GM12878 (cell line): Measurements from ENCODE around the gene KPTN. TPM values are rescaled to one million over a fixed set of nuclear protein-coding genes. Genes with fewer than 3 reads are reported as not detected.

Experiments used
- ATF7 ChIP-seq: fragments of 450-650 bp; IDR thresholded peaks from 2 replicates; pipeline ENCODE4 v1.6.1; 2016; ENCODE audit warnings: low read depth, mild to moderate bottlenecking
- CEBPB ChIP-seq, 2 experiments: fragments of 150-350 bp in 1 of 2; IDR thresholded peaks; 2 replicates each; pipeline ENCODE4 v1.6.1; 2012 to 2014; ENCODE audit warnings: low read depth in 2 of 2, low read length in 2 of 2, borderline replicate concordance in 1 of 2, inconsistent platforms in 1 of 2
- FOXK2 ChIP-seq: fragments of 450-650 bp; IDR thresholded peaks from 2 replicates; pipeline ENCODE4 v1.6.1; 2017; ENCODE audit warnings: mild to moderate bottlenecking, moderate library complexity
- KAT2A ChIP-seq: conservative IDR thresholded peaks from 2 replicates; pipeline ENCODE4 v1.6.1; 2011; ENCODE audit warnings: low read depth, low read length; ENCODE audit not compliant: control insufficient read depth
- MTA3 ChIP-seq: IDR thresholded peaks from 2 replicates; pipeline ENCODE4 v1.6.1; 2012; ENCODE audit warnings: low read length, inconsistent platforms, borderline replicate concordance
- POLR2AphosphoS5 ChIP-seq: IDR thresholded peaks from 2 replicates; pipeline ENCODE4 v1.6.1; 2011; ENCODE audit warnings: mild to moderate bottlenecking, low read length, inconsistent platforms
- TAF1 ChIP-seq: IDR thresholded peaks from 2 replicates; pipeline ENCODE4 v1.6.1; 2011; ENCODE audit warnings: mild to moderate bottlenecking, low read depth, low read length, borderline replicate concordance
- TCF7 ChIP-seq: IDR thresholded peaks from 2 replicates; pipeline ENCODE4 v1.6.1; 2014; ENCODE audit warnings: antibody characterized with exemption, borderline replicate concordance
- ZZZ3 ChIP-seq: IDR thresholded peaks from 2 replicates; pipeline ENCODE4 v1.6.1; 2011; ENCODE audit warnings: low read depth; ENCODE audit not compliant: control insufficient read depth, insufficient read length
- polyA plus RNA-seq, 11 experiments: library from polyadenylated mRNA; depleted of rRNA in 4 of 11; unstranded in 6 of 11; stranded (reverse) in 5 of 11; fragments of >200 nt; fragmentation: Nextera tagmentation in 4 of 11; fragmentation: Illumina TruSeq in 1 of 11; extraction: Ambion mirVana in 4 of 11; extraction: Trizol in 1 of 11; gene quantifications; 1 replicate in 1 of 11; 2 replicates in 10 of 11; pipeline versions ENCODE4 v1.2.1 to v1.2.3, GENCODE V29; 2011 to 2016; ENCODE audit warnings: inconsistent platforms in 2 of 11, missing spikeins in 2 of 11, low read depth in 1 of 11
- total RNA-seq, 4 experiments: library from RNA; depleted of rRNA in 3 of 4; stranded (reverse); fragments of >200 nt in 3 of 4; fragmentation: Illumina TruSeq in 1 of 4; extraction: Trizol in 1 of 4; gene quantifications; 2 replicates each; pipeline versions ENCODE4 v1.2.1 to v1.2.3, GENCODE V29; 2013 to 2021
- TF ChIP-seq, protein P1 (sequence below): fragments of 450-650 bp; formaldehyde crosslinking; IDR thresholded peaks from 2 replicates; pipeline ENCODE4 v1.4.0; 2022; ENCODE audit warnings: mild to moderate bottlenecking, moderate library complexity
- TF ChIP-seq, protein P2 (sequence below): fragments of 450-650 bp; conservative IDR thresholded peaks from 2 replicates; pipeline ENCODE4 v1.6.1; 2017; ENCODE audit warnings: mild to moderate bottlenecking, moderate library complexity
- TF ChIP-seq, protein P3 (sequence below): fragments of 450-650 bp; IDR thresholded peaks from 2 replicates; pipeline ENCODE4 v1.6.1; 2017; ENCODE audit warnings: mild to moderate bottlenecking, low read depth, inconsistent platforms; ENCODE audit not compliant: poor library complexity, severe bottlenecking
- TF ChIP-seq, protein P4 (sequence below): fragments of 450-650 bp; IDR thresholded peaks from 2 replicates; pipeline ENCODE4 v1.6.1; 2016; ENCODE audit warnings: mild to moderate bottlenecking, moderate library complexity, borderline replicate concordance
- TF ChIP-seq, protein P5 (sequence below): fragments of 450-650 bp; IDR thresholded peaks from 2 replicates; pipeline ENCODE4 v1.6.1; 2017; ENCODE audit warnings: borderline replicate concordance
- TF ChIP-seq, protein P6 (sequence below): fragments of 150-350 bp; IDR thresholded peaks from 2 replicates; pipeline ENCODE4 v1.6.1; 2014; ENCODE audit warnings: mild to moderate bottlenecking, low read depth, low read length

Gene KPTN
- total and polyA plus RNA-seq, 10 of the 15 experiments (the other 5 are each of a cell fraction or from before 2014, with no cell fraction given) = 0.60 to 10.1 (median 6.0) TPM

DNA sequence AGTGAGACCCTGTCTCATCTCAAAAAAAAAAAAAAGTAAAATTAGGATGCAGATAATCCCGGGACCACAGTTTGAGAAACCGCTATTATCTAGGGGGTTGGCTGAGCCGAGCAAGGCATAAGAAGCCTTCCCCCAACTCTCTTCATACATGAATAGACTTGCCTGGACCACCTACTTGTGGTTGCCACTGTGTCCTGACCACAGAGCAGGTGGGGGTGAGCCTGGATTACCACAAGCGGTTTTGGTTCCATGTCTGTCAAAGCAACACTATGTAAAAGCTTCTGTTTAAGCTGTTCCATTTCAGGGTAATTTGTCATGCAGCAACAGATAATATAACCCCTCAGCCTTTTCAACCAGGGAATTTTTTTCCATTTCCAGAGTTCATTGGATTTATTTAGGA lies 34.1 kb upstream of the KPTN start (continued):
- TF ChIP-seq TAF1 (no peak), MTA3 (peak; percentile 97; the same call in 1 of the 2 replicates), ATF7 (peak; percentile 71), FOXK2 (no peak), ZZZ3 (no peak), POLR2AphosphoS5 (no peak), TCF7 (no peak), CEBPB (IDR thresholded peaks at IDR 0.05; ENCODE audit: borderline replicate concordance in 1 of 2, low read depth in 2 of 2, low read length in 2 of 2) (no peak), KAT2A (no peak)
- TF ChIP-seq, protein P1, sequence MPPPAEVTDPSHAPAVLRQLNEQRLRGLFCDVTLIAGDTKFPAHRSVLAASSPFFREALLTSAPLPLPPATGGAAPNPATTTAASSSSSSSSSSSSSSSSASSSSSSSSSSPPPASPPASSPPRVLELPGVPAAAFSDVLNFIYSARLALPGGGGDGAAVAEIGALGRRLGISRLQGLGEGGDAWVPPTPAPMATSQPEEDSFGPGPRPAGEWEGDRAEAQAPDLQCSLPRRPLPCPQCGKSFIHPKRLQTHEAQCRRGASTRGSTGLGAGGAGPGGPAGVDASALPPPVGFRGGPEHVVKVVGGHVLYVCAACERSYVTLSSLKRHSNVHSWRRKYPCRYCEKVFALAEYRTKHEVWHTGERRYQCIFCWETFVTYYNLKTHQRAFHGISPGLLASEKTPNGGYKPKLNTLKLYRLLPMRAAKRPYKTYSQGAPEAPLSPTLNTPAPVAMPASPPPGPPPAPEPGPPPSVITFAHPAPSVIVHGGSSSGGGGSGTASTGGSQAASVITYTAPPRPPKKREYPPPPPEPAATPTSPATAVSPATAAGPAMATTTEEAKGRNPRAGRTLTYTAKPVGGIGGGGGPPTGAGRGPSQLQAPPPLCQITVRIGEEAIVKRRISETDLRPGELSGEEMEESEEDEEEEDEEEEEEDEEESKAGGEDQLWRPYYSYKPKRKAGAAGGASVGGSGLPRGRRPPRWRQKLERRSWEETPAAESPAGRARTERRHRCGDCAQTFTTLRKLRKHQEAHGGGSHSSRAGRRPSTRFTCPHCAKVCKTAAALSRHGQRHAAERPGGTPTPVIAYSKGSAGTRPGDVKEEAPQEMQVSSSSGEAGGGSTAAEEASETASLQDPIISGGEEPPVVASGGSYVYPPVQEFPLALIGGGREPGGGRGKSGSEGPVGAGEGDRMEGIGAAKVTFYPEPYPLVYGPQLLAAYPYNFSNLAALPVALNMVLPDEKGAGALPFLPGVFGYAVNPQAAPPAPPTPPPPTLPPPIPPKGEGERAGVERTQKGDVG (CRISPR knock-in tag) = no peak
- TF ChIP-seq, protein P2, sequence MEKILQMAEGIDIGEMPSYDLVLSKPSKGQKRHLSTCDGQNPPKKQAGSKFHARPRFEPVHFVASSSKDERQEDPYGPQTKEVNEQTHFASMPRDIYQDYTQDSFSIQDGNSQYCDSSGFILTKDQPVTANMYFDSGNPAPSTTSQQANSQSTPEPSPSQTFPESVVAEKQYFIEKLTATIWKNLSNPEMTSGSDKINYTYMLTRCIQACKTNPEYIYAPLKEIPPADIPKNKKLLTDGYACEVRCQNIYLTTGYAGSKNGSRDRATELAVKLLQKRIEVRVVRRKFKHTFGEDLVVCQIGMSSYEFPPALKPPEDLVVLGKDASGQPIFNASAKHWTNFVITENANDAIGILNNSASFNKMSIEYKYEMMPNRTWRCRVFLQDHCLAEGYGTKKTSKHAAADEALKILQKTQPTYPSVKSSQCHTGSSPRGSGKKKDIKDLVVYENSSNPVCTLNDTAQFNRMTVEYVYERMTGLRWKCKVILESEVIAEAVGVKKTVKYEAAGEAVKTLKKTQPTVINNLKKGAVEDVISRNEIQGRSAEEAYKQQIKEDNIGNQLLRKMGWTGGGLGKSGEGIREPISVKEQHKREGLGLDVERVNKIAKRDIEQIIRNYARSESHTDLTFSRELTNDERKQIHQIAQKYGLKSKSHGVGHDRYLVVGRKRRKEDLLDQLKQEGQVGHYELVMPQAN = no peak
- TF ChIP-seq, protein P3, sequence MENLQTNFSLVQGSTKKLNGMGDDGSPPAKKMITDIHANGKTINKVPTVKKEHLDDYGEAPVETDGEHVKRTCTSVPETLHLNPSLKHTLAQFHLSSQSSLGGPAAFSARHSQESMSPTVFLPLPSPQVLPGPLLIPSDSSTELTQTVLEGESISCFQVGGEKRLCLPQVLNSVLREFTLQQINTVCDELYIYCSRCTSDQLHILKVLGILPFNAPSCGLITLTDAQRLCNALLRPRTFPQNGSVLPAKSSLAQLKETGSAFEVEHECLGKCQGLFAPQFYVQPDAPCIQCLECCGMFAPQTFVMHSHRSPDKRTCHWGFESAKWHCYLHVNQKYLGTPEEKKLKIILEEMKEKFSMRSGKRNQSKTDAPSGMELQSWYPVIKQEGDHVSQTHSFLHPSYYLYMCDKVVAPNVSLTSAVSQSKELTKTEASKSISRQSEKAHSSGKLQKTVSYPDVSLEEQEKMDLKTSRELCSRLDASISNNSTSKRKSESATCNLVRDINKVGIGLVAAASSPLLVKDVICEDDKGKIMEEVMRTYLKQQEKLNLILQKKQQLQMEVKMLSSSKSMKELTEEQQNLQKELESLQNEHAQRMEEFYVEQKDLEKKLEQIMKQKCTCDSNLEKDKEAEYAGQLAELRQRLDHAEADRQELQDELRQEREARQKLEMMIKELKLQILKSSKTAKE = peak; percentile 97
- TF ChIP-seq, protein P4, sequence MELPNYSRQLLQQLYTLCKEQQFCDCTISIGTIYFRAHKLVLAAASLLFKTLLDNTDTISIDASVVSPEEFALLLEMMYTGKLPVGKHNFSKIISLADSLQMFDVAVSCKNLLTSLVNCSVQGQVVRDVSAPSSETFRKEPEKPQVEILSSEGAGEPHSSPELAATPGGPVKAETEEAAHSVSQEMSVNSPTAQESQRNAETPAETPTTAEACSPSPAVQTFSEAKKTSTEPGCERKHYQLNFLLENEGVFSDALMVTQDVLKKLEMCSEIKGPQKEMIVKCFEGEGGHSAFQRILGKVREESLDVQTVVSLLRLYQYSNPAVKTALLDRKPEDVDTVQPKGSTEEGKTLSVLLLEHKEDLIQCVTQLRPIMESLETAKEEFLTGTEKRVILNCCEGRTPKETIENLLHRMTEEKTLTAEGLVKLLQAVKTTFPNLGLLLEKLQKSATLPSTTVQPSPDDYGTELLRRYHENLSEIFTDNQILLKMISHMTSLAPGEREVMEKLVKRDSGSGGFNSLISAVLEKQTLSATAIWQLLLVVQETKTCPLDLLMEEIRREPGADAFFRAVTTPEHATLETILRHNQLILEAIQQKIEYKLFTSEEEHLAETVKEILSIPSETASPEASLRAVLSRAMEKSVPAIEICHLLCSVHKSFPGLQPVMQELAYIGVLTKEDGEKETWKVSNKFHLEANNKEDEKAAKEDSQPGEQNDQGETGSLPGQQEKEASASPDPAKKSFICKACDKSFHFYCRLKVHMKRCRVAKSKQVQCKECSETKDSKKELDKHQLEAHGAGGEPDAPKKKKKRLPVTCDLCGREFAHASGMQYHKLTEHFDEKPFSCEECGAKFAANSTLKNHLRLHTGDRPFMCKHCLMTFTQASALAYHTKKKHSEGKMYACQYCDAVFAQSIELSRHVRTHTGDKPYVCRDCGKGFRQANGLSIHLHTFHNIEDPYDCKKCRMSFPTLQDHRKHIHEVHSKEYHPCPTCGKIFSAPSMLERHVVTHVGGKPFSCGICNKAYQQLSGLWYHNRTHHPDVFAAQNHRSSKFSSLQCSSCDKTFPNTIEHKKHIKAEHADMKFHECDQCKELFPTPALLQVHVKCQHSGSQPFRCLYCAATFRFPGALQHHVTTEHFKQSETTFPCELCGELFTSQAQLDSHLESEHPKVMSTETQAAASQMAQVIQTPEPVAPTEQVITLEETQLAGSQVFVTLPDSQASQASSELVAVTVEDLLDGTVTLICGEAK = no peak
- TF ChIP-seq, protein P5, sequence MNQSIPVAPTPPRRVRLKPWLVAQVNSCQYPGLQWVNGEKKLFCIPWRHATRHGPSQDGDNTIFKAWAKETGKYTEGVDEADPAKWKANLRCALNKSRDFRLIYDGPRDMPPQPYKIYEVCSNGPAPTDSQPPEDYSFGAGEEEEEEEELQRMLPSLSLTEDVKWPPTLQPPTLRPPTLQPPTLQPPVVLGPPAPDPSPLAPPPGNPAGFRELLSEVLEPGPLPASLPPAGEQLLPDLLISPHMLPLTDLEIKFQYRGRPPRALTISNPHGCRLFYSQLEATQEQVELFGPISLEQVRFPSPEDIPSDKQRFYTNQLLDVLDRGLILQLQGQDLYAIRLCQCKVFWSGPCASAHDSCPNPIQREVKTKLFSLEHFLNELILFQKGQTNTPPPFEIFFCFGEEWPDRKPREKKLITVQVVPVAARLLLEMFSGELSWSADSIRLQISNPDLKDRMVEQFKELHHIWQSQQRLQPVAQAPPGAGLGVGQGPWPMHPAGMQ = peak; percentile 83
- TF ChIP-seq, protein P6, sequence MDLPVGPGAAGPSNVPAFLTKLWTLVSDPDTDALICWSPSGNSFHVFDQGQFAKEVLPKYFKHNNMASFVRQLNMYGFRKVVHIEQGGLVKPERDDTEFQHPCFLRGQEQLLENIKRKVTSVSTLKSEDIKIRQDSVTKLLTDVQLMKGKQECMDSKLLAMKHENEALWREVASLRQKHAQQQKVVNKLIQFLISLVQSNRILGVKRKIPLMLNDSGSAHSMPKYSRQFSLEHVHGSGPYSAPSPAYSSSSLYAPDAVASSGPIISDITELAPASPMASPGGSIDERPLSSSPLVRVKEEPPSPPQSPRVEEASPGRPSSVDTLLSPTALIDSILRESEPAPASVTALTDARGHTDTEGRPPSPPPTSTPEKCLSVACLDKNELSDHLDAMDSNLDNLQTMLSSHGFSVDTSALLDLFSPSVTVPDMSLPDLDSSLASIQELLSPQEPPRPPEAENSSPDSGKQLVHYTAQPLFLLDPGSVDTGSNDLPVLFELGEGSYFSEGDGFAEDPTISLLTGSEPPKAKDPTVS = no peak
